ENCODE measurements around the gene KRTAP5-8. TPM values are rescaled to one million over a fixed set of nuclear protein-coding genes. Genes with fewer than 3 reads are reported as not detected.

KRTAP5-8 gene
- total RNA-seq, 1 donor from 2014 or later, result not detected

DNA sequence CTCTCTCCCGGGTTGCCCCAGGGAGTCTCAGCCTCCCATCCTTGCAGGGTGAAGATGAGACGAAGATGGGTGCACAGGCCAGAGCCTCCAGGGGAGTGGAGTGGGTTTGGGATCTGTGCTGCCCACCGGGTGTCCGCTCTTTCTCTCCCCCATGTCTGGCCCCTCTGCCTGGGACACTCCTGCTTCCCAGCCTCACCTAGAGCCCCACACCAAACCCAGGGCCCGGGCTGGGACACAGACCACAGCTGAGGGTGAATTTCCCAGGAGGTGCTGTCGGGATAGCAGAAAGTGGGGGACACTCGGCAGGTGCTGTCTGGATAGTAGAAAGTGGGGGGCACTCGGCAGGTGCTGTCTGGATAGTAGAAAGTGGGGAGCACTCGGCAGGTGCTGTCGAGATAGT is 35.8 kb upstream of the KRTAP5-8 start:
- Mint-ChIP-seq H3K27me3 (ENCODE audit: unreplicated experiment) (peaks cover 3% of the 10 kb centered on the region), H3K4me3 (ENCODE audit: unreplicated experiment) (no peak overlapping the region), H3K27ac (ENCODE audit: unreplicated experiment) (no peak overlapping the region), H3K4me1 (ENCODE audit: low read depth, unreplicated experiment) (no peaks in the 10 kb centered on the region), H3K9me3 (ENCODE audit: unreplicated experiment) (peaks cover 2% of the 10 kb centered on the region), H3K36me3 (ENCODE audit: unreplicated experiment) (peaks cover 32% of the 10 kb centered on the region)
- DNase-seq, result no peak
- TF ChIP-seq, protein P1, sequence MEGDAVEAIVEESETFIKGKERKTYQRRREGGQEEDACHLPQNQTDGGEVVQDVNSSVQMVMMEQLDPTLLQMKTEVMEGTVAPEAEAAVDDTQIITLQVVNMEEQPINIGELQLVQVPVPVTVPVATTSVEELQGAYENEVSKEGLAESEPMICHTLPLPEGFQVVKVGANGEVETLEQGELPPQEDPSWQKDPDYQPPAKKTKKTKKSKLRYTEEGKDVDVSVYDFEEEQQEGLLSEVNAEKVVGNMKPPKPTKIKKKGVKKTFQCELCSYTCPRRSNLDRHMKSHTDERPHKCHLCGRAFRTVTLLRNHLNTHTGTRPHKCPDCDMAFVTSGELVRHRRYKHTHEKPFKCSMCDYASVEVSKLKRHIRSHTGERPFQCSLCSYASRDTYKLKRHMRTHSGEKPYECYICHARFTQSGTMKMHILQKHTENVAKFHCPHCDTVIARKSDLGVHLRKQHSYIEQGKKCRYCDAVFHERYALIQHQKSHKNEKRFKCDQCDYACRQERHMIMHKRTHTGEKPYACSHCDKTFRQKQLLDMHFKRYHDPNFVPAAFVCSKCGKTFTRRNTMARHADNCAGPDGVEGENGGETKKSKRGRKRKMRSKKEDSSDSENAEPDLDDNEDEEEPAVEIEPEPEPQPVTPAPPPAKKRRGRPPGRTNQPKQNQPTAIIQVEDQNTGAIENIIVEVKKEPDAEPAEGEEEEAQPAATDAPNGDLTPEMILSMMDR (IDR thresholded peaks at IDR 0.05; ENCODE audit: partially characterized antibody, unreplicated experiment), result no peak

DNA sequence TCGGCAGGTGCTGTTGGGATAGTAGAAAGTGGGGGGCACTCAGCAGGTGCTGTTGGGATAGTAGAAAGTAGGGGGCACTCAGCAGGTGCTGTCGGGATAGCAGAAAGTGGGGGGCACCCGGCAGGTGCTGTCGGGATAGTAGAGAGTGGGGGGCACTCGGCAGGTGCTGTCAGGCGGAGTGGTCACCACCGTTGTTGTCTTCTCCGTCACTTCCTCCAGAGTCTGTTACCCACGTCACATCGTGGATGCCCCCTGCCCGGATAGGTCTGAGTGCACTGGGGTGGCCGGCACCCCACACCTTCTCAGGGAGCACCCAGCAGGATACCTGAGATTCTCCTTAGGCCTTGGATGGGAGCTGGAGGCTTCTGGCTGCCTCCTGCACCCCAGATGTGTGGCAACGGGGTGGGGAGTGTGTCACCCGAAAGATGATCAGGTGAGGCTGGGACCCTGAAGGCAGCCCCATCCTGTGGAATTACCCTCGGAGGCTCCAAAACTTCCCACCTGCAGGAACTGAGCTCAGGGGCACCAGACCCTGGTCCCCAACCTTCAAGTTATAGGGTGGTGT is 34.9 kb upstream of the KRTAP5-8 start:
- H3K27ac Mint-ChIP-seq (ENCODE audit: unreplicated experiment), result no peak overlapping the region
- TF ChIP-seq, protein P1 (IDR thresholded peaks at IDR 0.05; ENCODE audit: partially characterized antibody, unreplicated experiment), result no peak
- H3K9me3 Mint-ChIP-seq (ENCODE audit: unreplicated experiment), result peaks cover 2% of the 10 kb centered on the region
- H3K36me3 Mint-ChIP-seq (ENCODE audit: unreplicated experiment), result peaks cover 35% of the 10 kb centered on the region
- no peaks in the 10 kb centered on the region for H3K4me1 Mint-ChIP-seq (ENCODE audit: low read depth, unreplicated experiment)
- no peak overlapping the region for H3K4me3 Mint-ChIP-seq (ENCODE audit: unreplicated experiment)
- H3K27me3 Mint-ChIP-seq (ENCODE audit: unreplicated experiment), result peaks cover 3% of the 10 kb centered on the region
- no peak for DNase-seq

DNA sequence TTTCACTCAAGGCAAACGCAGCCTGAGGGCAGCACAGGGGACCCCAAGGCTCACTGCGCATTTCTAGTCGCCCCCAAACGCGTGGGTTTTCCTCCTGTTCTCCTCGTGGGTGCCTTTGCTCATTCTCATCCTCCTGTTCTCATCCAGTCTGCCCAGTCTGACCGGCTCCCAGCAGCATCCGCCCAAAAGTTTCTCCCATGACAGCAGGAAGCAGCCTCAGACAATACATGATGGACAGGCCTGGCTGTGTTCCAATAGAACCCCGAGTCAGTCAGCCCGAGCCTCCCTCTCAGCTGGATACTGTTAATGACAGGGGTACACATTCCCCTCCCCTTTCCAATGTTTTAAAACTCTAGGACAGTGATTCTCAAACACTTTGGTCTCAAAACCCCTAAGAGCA is 33.3 kb upstream of the KRTAP5-8 start:
- Mint-ChIP-seq H3K27ac (ENCODE audit: unreplicated experiment) (no peak overlapping the region), H3K27me3 (ENCODE audit: unreplicated experiment) (no peaks in the 10 kb centered on the region), H3K4me3 (ENCODE audit: unreplicated experiment) (no peak overlapping the region), H3K9me3 (ENCODE audit: unreplicated experiment) (peaks cover 5% of the 10 kb centered on the region), H3K36me3 (ENCODE audit: unreplicated experiment) (peaks cover 36% of the 10 kb centered on the region), H3K4me1 (ENCODE audit: low read depth, unreplicated experiment) (no peaks in the 10 kb centered on the region)
- TF ChIP-seq, protein P1 (IDR thresholded peaks at IDR 0.05; ENCODE audit: partially characterized antibody, unreplicated experiment), result no peak
- DNase-seq, result no peak

DNA sequence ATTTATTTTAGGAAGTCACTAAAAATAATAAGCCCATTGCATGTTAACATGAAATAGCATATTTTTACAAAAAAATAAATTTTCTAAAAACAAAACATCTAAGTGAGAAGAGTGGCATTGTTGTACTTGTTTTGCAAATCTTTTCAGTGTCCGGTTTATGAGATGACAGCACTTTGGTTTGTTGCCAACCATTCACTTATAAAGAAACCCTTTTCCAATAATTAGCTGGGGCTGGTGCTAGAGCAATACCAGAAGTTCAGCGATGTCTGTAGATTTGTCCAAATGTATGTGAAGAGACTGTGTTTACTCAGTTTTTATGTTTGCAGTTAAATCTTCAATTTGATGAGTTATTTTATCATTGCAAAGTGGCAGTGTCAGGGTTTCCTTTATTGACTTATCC is 32.8 kb upstream of the KRTAP5-8 start:
- peaks cover 40% of the 10 kb centered on the region for H3K36me3 Mint-ChIP-seq (ENCODE audit: unreplicated experiment)
- no peak overlapping the region for H3K4me3 Mint-ChIP-seq (ENCODE audit: unreplicated experiment)
- DNase-seq, result no peak
- TF ChIP-seq, protein P1 (IDR thresholded peaks at IDR 0.05; ENCODE audit: partially characterized antibody, unreplicated experiment), result no peak
- peaks cover 10% of the 10 kb centered on the region for H3K9me3 Mint-ChIP-seq (ENCODE audit: unreplicated experiment)
- H3K4me1 Mint-ChIP-seq (ENCODE audit: low read depth, unreplicated experiment), result no peaks in the 10 kb centered on the region
- no peaks in the 10 kb centered on the region for H3K27me3 Mint-ChIP-seq (ENCODE audit: unreplicated experiment)
- no peak overlapping the region for H3K27ac Mint-ChIP-seq (ENCODE audit: unreplicated experiment)

DNA sequence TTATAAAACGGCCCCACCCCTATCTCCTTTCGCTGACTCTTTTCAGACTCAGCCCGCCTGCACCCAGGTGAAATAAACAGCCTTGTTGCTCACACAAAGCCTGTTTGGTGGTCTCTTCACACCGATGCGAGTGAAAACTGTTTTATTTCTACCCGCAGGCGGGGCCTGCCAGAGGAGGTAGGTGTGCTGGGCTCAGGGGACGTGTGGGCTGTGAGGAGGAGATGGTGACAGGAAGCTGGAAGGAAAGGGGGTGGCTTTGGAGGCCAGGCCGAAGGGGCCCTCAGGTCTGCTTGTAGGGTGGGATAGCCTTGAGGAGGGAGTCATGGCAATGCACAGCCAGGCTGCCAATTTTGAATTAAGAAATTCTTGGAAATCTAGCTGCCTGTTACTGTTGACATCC is 32.0 kb upstream of the KRTAP5-8 start:
- H3K4me3 Mint-ChIP-seq (ENCODE audit: unreplicated experiment), result no peak overlapping the region
- TF ChIP-seq, protein P1 (IDR thresholded peaks at IDR 0.05; ENCODE audit: partially characterized antibody, unreplicated experiment), result no peak
- H3K27ac Mint-ChIP-seq (ENCODE audit: unreplicated experiment), result no peak overlapping the region
- DNase-seq, result no peak
- peaks cover 38% of the 10 kb centered on the region for H3K36me3 Mint-ChIP-seq (ENCODE audit: unreplicated experiment)
- no peaks in the 10 kb centered on the region for H3K4me1 Mint-ChIP-seq (ENCODE audit: low read depth, unreplicated experiment)
- H3K9me3 Mint-ChIP-seq (ENCODE audit: unreplicated experiment), result peaks cover 10% of the 10 kb centered on the region
- H3K27me3 Mint-ChIP-seq (ENCODE audit: unreplicated experiment), result no peaks in the 10 kb centered on the region

Data from glutamatergic neuron (in vitro differentiated cells).